ENCODE results near the gene EPAS1. TPM values are rescaled to one million over a fixed set of nuclear protein-coding genes. Genes with fewer than 3 reads are reported as not detected.

The EPAS1 gene
- total RNA-seq, 6 donors from 2014 or later = 440 to 1,878 (median 1,131) TPM

DNA sequence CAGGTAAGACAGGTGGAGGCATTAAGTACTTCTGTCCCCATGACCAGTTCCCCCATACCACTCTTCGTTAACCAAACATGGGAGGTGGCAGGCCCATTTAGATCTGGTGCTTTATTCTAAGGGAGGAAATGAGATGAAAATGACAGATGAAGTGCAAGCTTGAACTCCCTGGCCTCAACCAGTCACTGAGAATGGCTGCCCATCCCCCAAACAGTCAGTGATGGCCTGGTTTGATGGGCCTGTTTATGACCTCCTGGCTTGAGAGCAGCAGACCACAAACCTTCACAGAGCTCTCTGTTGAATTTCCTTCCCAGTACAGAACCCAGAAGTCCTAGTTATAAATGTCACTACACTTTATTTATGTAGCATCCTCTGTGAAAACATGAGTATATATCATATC, 31.1 kb downstream of the EPAS1 start:
- no peaks in the 10 kb centered on the region for H3K9me3 ChIP-seq
- ATAC-seq (ENCODE audit: low FRiP score in 2 of 2) (no peak), DNase-seq (no peak)
- H3K27ac ChIP-seq = peak overlapping the region; percentile 31 to 83 (median 75)
- TF ChIP-seq POLR2A (IDR thresholded peaks at IDR 0.05) (no peak), EP300 (IDR thresholded peaks at IDR 0.05) (no peak), CTCF (IDR thresholded peaks at IDR 0.05) (no peak), POLR2AphosphoS5 (IDR thresholded peaks at IDR 0.05) (no peak)
- peaks cover 0 to 14% (median 0%) of the 10 kb centered on the region in 4 donors for H3K36me3 ChIP-seq
- H3K4me3 ChIP-seq = no peak overlapping the region
- WGBS, 2 donors = 33 to 82% methylated on average over 1 of the region's 1 CpG
- no peaks in the 10 kb centered on the region for H3K27me3 ChIP-seq
- H3K4me1 ChIP-seq = peaks cover 94 to 99% (median 95%) of the 10 kb centered on the region in 4 donors

- 58 to 78% methylated on average over 1 of the region's 1 CpG for WGBS, 2 donors
- H3K9me3 ChIP-seq = no peaks in the 10 kb centered on the region
- ATAC-seq (ENCODE audit: low FRiP score in 2 of 2) = no peak
Measured at GRCh38 chr2:46328829-46329228, 31.6 kb downstream of the EPAS1 start.

GRCh38 chr2:46329340-46329739, 32.1 kb downstream of the EPAS1 start:
- TF ChIP-seq EP300 (IDR thresholded peaks at IDR 0.05) (no peak), POLR2AphosphoS5 (IDR thresholded peaks at IDR 0.05) (no peak), CTCF (IDR thresholded peaks at IDR 0.05) (no peak), POLR2A (IDR thresholded peaks at IDR 0.05) (no peak)
- peaks cover 0 to 14% (median 0%) of the 10 kb centered on the region in 4 donors for H3K36me3 ChIP-seq
- no peaks in the 10 kb centered on the region for H3K27me3 ChIP-seq
- DNase-seq = no peak
- peak overlapping the region; percentile 55 to 83 (median 75) for H3K27ac ChIP-seq
- no peaks in the 10 kb centered on the region for H3K9me3 ChIP-seq
- no peak overlapping the region for H3K4me3 ChIP-seq
- no peak for ATAC-seq (ENCODE audit: low FRiP score in 2 of 2)
- peaks cover 98% of the 10 kb centered on the region in 4 donors for H3K4me1 ChIP-seq
- 56 to 76% methylated on average over 13 of the region's 13 CpGs for WGBS, 2 donors

More at GRCh38 chr2:46328829-46329228, 31.6 kb downstream of the EPAS1 start:
- H3K36me3 ChIP-seq = peaks cover 0 to 14% (median 0%) of the 10 kb centered on the region in 4 donors
- no peak overlapping the region for H3K4me3 ChIP-seq
- DNase-seq = no peak
- TF ChIP-seq POLR2AphosphoS5 (IDR thresholded peaks at IDR 0.05) (no peak), POLR2A (IDR thresholded peaks at IDR 0.05) (no peak), EP300 (IDR thresholded peaks at IDR 0.05) (no peak)
- peaks cover 95 to 98% (median 96%) of the 10 kb centered on the region in 4 donors for H3K4me1 ChIP-seq
- no peaks in the 10 kb centered on the region for H3K27me3 ChIP-seq
- H3K27ac ChIP-seq = peak overlapping the region; percentile 55 to 83 (median 75)

DNA sequence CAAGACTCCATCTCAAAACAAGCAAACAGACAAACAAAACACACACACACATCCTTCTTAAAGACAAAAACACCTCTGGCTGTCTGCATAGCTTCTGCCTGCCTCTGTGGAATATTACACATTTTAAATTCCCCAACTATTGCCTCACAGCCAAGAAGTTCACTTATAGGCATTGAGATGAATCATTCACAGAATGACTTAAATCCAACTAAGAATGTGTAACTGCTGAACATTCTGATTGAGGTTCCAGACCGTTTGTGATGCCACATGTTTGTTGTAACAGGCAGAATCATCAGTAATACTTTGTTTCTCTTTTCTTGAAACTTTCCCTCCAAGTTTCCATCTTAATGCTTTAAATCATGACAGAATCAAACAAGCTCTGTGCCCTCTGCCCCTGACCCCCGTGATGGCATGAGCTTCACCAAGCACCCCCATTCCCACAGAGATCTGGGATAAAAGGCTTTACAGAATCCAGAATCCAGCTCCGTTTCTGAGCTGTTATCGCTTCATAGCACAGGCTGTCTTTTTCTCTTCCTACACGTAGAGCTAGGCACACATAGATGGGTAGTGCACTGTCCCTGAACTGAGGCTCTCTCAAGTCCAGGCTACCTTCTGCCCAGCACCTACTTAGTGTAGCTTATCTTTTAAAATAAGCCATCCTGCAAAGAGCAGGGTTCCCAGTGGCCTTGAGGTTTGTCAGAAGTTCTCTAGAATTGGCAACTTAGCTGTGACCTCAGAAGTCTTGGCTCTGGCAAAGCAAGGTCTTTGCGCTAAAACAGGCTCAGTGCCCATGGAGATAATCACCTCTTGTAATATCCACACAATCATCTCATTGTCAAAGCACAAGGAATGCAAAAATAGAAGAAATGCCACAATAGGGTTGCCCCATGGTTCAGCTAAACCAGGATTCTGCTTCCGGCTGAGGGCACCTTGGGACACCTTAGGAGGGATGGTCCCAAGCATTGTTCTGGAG, 32.9 kb downstream of the EPAS1 start:
- WGBS, 2 donors = 43 to 65% methylated on average over 7 of the region's 7 CpGs
- TF ChIP-seq POLR2AphosphoS5 (IDR thresholded peaks at IDR 0.05) = peak in 1 of 2 donors; percentile 43
- peak in 1 of 4 donors; percentile 16 for TF ChIP-seq POLR2A (IDR thresholded peaks at IDR 0.05)
- no peak for TF ChIP-seq CTCF (IDR thresholded peaks at IDR 0.05)
- no peak for TF ChIP-seq EP300 (IDR thresholded peaks at IDR 0.05)
- peak in 1 of 2 donors; percentile 23 for ATAC-seq (ENCODE audit: low FRiP score in 2 of 2)
- H3K36me3 ChIP-seq = peaks cover 0 to 14% (median 0%) of the 10 kb centered on the region in 4 donors
- H3K9me3 ChIP-seq = no peaks in the 10 kb centered on the region
- peaks cover 98 to 100% (median 99%) of the 10 kb centered on the region in 4 donors for H3K4me1 ChIP-seq
- peak overlapping the region; percentile 55 to 83 (median 75) for H3K27ac ChIP-seq
- H3K27me3 ChIP-seq = no peaks in the 10 kb centered on the region
- no peak for DNase-seq
- peak overlapping the region in 1 of 4 donors; percentile 22 for H3K4me3 ChIP-seq

- no peak for DNase-seq
- no peaks in the 10 kb centered on the region for H3K9me3 ChIP-seq
- 39 to 45% methylated on average over 8 of the region's 8 CpGs for WGBS, 2 donors
- peak overlapping the region in 2 of 4 donors; percentile 16 to 22 for H3K4me3 ChIP-seq
- TF ChIP-seq POLR2A (IDR thresholded peaks at IDR 0.05) (no peak), POLR2AphosphoS5 (IDR thresholded peaks at IDR 0.05) (no peak), EP300 (IDR thresholded peaks at IDR 0.05) (no peak), CTCF (IDR thresholded peaks at IDR 0.05) (no peak)
- H3K27ac ChIP-seq = peak overlapping the region; percentile 70 to 83 (median 76)
- ATAC-seq (ENCODE audit: low FRiP score in 2 of 2) = no peak
- H3K27me3 ChIP-seq = no peaks in the 10 kb centered on the region
- H3K4me1 ChIP-seq = peaks cover 98 to 100% (median 99%) of the 10 kb centered on the region in 4 donors
- peaks cover 0 to 8% (median 0%) of the 10 kb centered on the region in 4 donors for H3K36me3 ChIP-seq
Measured at GRCh38 chr2:46331109-46331766, 34.0 kb downstream of the EPAS1 start.
